Fibroblast of skin of scalp (primary cell): Measurements from ENCODE around the gene ITCH.

Experiments used
- DNase-seq: peaks from one replicate; pipeline ENCODE4 v3.0.0-alpha.2; 2013

ITCH gene

GRCh38 chr20:34559311-34560140, 196.5 kb downstream of the ITCH start:
- no peak for DNase-seq

GRCh38 chr20:34560141-34560523, 197.1 kb downstream of the ITCH start:
- no peak for DNase-seq

GRCh38 chr20:34560614-34561013, 197.5 kb downstream of the ITCH start:
- no peak for DNase-seq
